AG08396 (cell line): ENCODE results near the gene PCDHGA1.

Experiments used
- DNase-seq: peaks from one replicate; pipeline ENCODE4 v3.0.0; 2012; ENCODE audit warnings: low spot score, mixed read lengths

Gene PCDHGA1

GRCh38 chr5:141514330-141515133 lies 184.2 kb downstream of the PCDHGA1 start:
- DNase-seq = no peak

DNA sequence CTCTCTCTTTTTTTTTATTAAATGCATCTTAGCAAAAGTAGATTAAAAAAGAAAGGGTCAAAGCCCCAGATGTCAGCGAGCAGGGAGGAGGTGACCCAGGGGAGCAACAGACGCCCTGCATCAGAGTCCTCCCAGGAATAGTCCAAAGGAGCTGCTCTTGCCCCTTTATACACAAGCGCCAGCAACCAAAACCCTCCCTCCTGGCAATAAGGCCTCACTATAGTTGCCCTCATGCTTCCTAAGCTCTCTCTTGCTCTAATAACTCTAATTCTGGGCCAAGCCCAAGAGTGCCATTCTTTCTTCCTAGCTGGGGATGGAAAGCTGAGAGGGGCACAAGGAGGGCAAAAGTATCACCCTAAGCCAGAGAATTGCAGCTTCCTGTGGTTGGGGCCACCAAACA lies 184.8 kb downstream of the PCDHGA1 start:
- no peak for DNase-seq

GRCh38 chr5:141515946-141516671 lies 185.8 kb downstream of the PCDHGA1 start:
- no peak for DNase-seq

DNA sequence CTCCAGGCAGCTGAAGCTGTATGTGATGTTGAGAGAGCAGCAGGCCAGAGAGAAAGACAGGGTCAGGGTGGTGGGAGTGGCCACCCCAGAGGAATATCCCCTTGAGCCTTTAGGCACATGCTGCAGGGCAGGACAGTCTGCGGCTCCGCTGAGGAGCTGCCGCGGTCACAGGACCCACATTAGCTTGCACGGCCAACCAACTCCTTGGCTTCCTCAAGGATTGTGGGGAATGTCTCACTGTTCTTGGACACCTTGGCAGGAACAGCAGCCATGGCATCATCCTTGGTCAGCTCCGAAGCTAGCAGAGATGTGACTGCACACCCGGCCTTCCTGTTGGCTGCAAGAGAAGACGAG lies 186.3 kb downstream of the PCDHGA1 start:
- peak; percentile 38 for DNase-seq

- no peak for DNase-seq
These were observed 187.0 kb downstream of the PCDHGA1 start for GRCh38 chr5:141517312-141517711.

GRCh38 chr5:141517880-141518617 lies 187.7 kb downstream of the PCDHGA1 start:
- DNase-seq = peak; percentile 35

DNA sequence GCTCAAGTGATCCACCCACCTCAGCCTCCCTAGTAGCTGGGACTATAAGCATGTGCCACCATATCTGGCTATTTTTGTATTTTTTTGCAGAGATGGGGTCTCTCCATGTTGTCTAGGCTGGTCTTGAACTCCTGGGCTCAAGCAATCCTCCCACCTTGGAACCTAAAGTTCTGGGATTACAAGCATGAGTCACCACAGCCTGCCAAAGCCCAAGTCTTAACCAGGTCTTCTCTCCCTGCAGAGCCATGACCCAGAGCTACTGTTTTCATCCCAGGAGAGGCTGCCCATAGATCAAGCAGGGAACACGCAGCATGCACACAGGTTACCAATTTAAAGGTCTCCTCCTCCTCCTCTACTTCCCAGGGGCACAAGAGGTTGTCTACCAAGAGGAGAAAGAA lies 188.3 kb downstream of the PCDHGA1 start:
- DNase-seq = no peak

DNA sequence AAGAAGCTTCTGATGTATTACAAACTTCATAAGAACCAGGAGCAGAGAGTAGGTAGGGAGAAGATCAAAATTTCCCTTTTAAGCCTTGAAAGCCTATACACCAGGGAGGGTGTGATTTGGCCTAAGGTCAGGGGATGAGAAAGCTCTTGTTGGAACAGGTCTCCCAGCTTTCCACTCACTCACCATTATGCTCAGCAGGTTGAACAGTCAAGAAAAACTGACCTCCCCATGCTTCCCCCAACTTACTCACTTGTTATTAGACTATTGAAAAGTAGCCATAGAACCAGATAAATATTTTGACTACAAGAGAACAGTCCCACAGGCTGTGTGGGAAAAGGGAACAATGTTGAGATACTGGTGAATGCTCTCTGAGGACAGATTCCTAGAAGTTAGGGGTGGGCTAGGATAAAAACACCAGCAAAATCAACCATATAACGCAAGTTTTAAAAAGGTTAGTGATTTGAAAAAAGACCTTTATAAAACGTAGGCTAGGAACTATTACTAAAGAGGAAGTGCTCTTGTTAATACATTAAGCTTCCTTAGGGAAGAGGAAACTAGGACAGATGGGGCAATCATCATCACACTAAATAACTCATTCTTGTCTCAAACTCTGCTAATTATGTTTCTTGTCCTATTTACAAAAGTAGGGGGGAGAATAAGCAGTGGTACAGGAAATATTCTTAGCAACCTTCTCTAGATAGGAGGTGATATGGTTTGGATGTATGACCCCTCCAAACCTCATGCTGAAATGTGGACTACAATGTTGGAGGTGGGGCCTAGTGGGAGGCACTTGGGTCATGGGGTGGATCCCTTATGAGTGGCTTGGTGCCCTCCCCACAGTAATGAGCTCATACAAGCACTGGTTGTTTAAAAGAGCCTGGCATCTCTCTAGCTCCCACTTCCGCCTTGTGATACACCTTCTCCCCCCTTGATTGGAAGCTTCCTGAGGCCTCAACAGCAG lies 189.6 kb downstream of the PCDHGA1 start:
- DNase-seq = no peak

DNA sequence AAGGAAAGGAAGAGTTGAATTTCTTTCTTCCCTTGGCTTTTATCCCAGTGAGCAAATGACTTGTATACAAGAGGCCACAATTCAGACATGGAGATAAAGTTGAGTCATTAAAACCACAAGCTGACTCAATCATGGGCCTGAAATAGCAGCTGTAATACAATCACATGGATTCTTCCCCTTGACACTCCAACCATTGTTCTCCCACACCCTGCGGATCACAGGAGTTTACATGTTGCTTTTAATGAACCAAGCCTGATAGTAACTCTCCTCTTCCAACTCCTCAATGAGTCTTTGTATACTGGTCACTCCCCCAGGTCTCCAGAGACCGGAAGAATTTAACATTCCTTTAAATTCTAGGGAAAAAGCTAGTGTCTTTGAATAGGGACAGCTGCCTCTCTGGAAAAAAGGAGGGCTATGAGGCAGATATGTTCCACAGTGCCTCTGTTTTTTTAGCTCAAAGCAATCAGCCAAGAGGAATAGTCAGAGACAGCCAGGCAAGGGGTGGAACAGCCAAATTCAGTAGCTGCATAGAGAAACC lies 191.0 kb downstream of the PCDHGA1 start:
- DNase-seq = peak; percentile 79

DNA sequence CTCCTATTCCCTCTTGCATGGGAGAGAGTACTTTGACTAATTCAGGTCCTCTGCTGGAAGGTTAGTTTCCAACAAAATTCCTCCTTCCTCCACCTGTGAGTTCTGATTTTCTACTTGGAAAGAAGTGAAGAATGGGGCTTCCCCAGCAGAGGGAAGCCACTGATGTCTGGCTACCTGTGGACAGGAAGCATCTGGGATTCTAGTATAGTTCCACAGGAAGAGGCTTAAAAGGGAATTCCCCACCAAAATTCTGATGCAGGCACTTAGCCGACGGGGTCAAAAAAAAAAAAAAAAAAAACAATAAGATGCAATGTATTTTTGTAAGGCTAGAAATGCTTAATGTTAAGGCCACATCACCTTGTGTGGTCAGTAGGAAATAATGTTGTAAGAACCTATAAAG lies 192.0 kb downstream of the PCDHGA1 start:
- DNase-seq = no peak

GRCh38 chr5:141523991-141524390 lies 193.7 kb downstream of the PCDHGA1 start:
- DNase-seq = no peak

DNA sequence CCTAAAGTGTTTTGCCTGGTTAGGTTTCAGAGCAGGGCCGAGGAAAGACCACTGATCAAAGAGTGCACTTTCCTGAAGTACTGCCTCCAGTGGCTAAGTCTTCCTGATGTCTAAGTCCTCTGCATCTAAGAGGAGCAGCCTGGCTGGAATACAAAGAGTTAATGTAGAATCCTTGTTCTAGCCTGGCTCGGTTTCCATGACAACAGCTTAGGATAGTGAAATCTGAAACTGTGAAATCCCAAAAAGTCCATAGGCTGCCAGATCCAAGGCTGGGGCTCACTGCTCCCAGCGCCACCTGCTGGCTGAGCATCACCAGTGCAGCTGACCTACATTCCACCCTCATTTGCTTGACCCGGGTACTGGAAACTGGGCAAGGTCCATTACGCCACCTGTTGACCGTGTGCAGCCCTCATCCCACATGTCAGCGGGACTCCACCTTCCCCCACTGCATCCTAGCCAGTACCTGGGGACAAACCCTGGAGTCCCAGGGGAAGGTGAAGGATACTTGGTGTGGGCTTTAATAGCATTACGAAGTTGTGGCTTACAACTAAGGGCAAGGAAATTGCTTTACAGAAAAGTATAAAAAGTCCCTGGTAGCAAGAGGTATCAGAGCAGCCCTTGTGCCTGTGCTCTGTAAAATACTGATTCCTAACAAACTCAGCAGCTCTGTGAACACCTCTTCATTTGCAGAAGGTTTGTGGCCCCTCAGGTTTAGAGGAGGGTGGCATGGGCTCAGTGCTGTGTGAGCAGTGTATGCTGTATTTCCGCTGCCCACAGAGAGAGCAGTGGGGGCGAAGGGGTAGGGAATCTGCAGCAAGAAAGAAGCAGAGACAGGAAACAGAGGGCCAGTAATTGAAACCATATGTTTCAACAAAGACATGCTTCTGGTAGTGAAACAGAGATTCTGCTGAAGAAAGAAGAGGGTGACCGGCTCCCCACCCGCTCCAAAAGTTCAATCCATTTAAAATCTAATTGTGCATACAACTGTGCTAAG lies 194.6 kb downstream of the PCDHGA1 start:
- peak; percentile 84 for DNase-seq

- DNase-seq = no peak
These were observed 195.3 kb downstream of the PCDHGA1 start for GRCh38 chr5:141525653-141526052.

- DNase-seq = no peak
These were observed 197.1 kb downstream of the PCDHGA1 start for GRCh38 chr5:141527426-141527825.

- no peak for DNase-seq
These were observed 198.1 kb downstream of the PCDHGA1 start for GRCh38 chr5:141528291-141528984.

DNA sequence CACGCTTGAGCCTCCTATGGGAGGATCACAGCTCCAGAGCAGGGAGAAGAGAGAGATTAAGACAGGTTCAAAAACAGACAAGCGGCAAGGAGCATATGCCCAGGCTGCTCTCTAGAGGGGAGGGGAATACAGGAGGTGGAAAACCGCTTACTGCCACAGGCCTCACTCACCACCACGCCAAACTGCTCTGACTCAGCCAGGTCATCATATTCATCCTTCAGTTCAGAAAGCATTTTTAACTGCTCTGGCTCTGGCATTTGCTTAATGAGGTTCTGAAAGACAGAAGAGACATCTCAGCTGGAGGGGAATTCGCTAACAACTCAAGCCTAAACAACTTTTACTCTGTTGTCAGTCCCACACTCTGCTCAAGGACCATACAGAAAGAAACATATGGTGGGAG lies 198.7 kb downstream of the PCDHGA1 start:
- DNase-seq = peak; percentile 39

DNA sequence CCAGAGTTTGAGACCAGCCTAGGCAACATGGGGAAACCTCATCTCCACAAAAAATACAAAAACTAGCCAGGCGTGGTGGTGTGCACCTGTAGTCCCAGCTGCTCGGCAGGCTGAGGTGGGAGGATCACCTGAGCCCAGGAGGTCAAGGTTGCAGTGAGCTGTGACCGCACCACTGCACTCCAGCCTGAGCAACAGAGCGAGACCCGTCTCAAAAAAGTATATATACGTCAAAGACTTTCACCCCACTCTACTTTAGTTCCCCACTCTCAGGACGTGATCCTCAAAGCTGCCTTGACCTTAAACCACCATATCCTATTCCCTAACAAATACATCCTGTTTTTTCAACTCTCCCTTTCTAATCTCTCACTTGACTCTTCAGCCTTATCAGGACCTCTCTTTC lies 199.6 kb downstream of the PCDHGA1 start:
- no peak for DNase-seq

DNA sequence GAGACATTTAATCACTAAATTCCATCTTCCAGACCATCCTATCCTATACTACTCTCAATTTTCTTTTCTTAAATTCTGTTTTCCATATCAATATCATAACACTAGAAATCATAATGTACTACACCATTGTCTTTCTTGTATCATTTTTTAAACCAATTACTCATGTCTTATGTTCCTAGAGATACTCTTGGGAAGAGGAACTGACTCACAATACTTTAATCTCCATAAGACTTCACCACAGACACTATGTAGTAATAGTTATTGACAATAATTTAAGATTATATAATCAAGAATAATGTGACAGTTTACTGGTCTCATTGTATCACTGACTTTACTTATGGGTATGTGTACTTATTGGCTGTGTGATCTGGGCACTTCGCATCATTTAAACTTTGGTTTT lies 202.4 kb downstream of the PCDHGA1 start:
- DNase-seq = no peak

- no peak for DNase-seq
These were observed 203.6 kb downstream of the PCDHGA1 start for GRCh38 chr5:141533897-141534296.
